Measurements from ENCODE around the gene MRGPRD.

The MRGPRD gene

GRCh38 chr11:68980776-68981065 lies at the start of gene MRGPRD:
Gene MRGPRD, minus strand, starts transcription at chr11:68980986. Its CDS starts 0 bp downstream, at chr11:68980986.
- no peak for DNase-seq (ENCODE audit: low read depth)

GRCh38 chr11:69030301-69030700 lies 49.5 kb upstream of the MRGPRD start:
- DNase-seq (ENCODE audit: low read depth), result no peak

DNA sequence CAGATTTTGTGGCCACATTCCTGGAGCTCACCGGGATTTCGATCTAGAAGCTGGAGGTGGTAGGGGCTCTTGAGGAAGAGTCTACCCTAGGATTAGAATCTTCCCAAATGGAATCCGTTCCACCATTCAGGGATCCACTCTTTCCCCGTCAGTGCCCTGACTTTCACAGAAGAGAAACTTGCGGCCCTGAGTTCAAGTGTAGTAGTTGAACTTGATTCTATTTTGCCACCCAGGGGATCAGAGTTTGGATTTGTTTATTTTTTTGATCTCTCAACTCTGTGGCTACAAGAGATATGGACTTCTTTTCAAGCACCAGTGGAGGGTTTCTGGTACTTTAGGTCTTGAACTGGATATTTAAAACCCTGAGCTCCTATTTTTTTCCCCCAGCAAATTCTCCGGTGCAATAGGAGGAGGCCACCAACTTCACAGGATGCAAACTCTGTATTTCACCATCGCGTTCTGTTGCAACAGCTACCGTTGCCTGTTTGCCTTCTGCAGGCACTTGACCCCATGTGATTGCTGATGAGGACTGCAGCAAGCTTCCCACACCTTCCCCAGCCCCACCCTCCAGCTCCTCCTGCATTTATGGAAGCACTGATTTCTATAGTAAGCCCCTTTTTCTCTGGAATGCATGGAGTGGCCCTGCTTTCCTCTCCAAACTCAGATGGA lies 47.1 kb upstream of the MRGPRD start:
- no peak for DNase-seq (ENCODE audit: low read depth)

- DNase-seq (ENCODE audit: low read depth), result no peak
Observed at GRCh38 chr11:69024509-69024908, 43.7 kb upstream of the MRGPRD start.

- no peak for DNase-seq (ENCODE audit: low read depth)
Observed at GRCh38 chr11:69022260-69022659, 41.5 kb upstream of the MRGPRD start.

GRCh38 chr11:69018924-69019323 lies 38.1 kb upstream of the MRGPRD start:
- DNase-seq (ENCODE audit: low read depth), result no peak

- DNase-seq (ENCODE audit: low read depth), result no peak
Observed at GRCh38 chr11:69017951-69018350, 37.2 kb upstream of the MRGPRD start.

- DNase-seq (ENCODE audit: low read depth), result no peak
Observed at GRCh38 chr11:69014898-69015549, 34.2 kb upstream of the MRGPRD start.

GRCh38 chr11:69014084-69014851 lies 33.5 kb upstream of the MRGPRD start:
- DNase-seq (ENCODE audit: low read depth), result no peak

GRCh38 chr11:69013009-69013951 lies 32.5 kb upstream of the MRGPRD start, which contains the start of gene MRGPRF:
Gene MRGPRF, minus strand, starts transcription at chr11:69013246. Its CDS starts 3,345 bp downstream, at chr11:69009901.
- no peak for DNase-seq (ENCODE audit: low read depth)

DNA sequence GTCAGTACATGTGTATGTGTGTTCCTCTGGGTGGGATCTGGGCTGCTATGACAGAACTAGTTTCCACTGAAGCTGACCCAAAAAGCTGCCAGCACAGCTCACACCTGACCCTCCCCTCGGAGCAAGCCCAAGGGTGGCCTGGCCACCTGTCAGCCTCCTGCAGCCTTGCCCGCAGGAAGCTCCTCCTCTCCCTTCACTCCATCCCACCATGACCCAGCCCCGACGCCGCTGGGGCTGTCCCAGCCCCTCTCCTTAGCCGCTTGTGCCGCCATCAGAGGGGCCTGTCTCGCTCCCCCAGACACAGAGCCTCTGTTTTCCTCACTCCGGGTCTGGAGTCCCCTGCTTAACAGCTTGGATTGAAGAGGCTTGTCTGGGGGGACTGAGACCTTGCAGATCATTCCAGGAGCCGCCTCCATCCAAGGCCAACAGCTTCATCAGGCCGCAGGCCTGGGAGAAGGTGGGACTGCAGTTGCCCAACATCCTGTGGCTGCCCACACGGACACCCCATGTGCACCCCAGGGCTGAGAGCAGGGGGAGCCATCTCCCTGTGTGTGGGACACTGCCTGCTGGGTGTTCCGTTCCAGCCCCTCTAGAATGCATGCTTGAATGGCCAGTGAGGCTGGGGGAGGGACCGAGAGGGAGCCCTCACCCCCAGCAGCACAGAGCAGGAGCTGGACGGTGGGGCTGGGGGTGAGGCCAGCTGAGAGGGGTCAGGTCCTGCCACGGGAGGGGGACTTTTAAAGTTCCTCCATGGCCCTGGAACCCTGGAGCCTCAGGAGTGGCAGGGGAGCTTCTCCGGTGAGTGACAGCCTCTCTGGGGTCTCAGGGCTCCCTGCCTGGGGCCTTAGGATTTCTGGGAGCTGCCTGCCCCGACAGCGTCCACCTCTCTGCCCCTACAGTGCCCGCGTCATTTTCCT lies 31.6 kb upstream of the MRGPRD start:
- DNase-seq (ENCODE audit: low read depth), result no peak

- no peak for DNase-seq (ENCODE audit: low read depth)
Observed at GRCh38 chr11:69011624-69012091, 30.9 kb upstream of the MRGPRD start.

DNA sequence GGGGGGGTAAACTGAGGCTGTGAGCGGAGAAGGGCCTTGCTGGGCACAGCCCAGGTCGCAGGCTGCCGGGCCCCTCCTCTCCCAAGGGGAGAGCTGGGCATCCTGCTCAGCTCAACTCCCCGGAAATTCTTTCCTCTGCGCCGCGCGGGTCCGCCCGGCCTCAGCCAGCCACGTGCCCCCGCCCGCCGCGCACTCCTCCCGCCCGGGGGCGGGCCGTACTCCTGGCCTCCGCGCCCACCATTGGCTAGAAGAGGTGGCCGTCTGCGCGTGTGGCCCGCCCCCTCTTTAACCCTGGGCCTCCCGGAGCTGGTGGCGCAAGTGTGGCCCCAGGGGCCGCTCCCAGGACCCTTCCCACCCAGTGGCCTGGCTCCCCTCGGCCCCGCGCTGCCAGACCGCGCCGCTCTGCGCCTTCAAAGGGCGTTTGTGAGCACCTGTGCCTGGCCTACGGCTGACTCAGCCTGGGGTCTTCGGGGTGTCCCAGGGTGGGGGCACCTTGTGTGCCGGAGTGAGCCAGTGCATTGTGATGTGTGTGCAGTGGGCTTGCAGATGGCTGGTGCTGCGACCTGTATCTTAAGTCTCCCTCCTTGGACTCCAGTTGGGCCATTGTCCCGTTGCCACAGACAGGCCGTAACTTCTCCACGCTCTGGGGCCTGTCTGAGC lies 30.3 kb upstream of the MRGPRD start:
- no peak for DNase-seq (ENCODE audit: low read depth)

GRCh38 chr11:69010361-69010891 lies 29.6 kb upstream of the MRGPRD start:
- DNase-seq (ENCODE audit: low read depth), result no peak

DNA sequence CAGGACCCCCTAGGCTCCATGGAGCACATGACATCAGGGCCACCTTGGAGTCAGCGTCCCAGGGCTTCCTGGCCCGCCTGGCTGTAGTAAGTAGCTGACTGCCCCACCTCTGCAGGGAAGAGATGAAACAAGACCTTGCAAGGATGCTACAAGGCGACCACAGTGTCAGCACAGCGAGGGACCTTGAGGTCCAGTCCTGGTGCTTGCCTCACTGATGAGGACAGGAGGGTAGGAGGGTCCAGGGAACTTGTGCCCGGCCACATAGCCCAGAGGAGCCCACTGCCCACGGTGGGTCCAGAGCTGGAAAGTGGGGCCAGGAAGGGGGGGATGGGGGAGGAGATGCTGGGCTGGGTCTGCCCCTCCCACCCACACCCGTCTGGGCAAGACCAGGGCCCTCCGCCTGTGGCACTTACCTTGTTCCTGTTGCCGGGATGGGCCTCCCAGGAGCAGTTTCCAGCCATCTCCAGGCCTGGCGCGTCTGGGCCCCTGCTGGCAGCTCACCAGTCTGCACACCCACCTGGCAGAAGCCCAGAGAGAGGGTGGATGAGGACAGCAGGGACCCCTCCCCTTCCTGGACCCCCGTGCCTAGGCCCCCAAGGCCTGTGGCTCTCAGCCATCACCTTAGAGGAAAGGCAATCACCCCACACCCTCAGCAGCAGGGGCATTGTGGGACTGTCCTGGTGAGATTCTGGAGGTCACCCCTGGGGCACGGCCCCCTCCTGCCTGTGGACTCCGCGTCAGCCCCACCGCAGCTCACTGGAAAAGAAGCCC lies 28.8 kb upstream of the MRGPRD start:
- DNase-seq (ENCODE audit: low read depth), result no peak

DNA sequence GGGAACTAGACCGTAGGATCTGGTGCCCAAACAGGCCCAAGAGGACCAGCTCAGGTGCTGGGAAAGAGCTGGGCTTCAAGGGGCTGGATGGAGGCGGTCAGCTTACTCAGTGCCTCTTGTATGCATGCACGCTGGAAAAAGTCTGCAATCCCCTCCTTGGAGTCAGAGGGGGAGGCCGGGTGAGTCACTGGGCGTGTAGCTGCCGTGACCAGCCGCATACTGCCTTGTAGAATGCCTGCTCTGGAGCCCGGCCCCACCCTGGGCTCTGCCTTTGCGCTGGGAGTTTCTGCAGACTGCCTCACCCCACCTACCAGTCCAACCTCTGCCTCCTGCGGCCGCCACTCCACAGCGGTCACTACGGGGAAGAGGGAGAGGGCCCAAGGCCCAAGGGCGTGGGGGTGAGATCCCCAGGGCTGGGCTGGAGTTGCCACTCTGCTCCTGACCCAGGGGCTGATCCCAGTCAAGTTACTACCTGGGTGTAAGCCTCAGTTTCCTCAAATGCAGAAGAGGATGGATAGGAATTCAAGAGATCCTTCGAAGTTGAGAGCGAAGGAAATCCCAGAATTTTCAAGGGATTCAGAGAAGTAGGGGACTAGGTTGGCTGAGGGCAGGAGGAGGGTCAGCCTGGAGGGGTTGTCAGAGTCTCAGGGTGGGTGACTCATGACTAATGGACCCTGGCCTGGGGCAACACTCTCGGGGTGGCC lies 28.1 kb upstream of the MRGPRD start:
- no peak for DNase-seq (ENCODE audit: low read depth)

GRCh38 chr11:69007975-69008381 lies 27.2 kb upstream of the MRGPRD start:
- no peak for DNase-seq (ENCODE audit: low read depth)

DNA sequence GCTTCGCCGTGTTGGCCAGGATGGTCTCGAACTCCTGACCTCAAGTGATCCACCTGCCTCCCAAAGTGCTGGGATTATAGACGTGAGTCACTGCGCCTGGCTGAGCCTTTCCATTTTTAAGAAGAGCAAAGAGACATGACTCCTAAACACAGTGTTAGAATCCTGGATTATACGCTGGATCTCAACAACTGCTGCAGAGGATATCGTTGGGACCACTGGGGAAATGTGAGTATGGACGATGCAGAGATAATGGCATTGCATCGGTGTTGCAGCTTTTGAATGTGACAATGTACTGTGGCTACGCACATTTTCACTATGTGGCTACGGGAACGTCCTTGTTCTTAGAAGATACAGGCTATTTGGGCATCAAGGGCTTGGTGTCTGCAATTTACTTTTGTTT lies 26.0 kb upstream of the MRGPRD start:
- DNase-seq (ENCODE audit: low read depth), result no peak

Data from stimulated activated CD8-positive, alpha-beta memory T cell treated with anti-CD3 and anti-CD28 coated beads, Interleukin-15, amount 100 ng/mL, for 1 hour (primary cell).